GM19463 (cell line): ENCODE measurements around the gene PSMD8.
"Not testable (repeated sequence)": the region's sequence is repeated elsewhere in the genome, so short reads cannot be mapped to it uniquely, and the experiment has no call there.

Experiments
- ATAC-seq: cut with Tn5 transposase; IDR thresholded peaks from one replicate; pipeline ENCODE4 v1.9.1; 2021; ENCODE audit warnings: mild to moderate bottlenecking, moderate library complexity; ENCODE audit not compliant: unreplicated experiment

Gene PSMD8

GRCh38 chr19:38361633-38362075, 12.7 kb upstream of the PSMD8 start:
- ATAC-seq, result peak; percentile 66

- peak; percentile 35 for ATAC-seq
Measured at GRCh38 chr19:38362076-38362945, 12.1 kb upstream of the PSMD8 start.

GRCh38 chr19:38362946-38363688, 11.3 kb upstream of the PSMD8 start:
- not testable (repeated sequence) for ATAC-seq

- ATAC-seq, result no peak
Measured at GRCh38 chr19:38367041-38367440, 7.3 kb upstream of the PSMD8 start.

GRCh38 chr19:38369584-38369983, 4.8 kb upstream of the PSMD8 start:
- no peak for ATAC-seq

GRCh38 chr19:38370299-38370698, 4.1 kb upstream of the PSMD8 start:
- ATAC-seq, result no peak

GRCh38 chr19:38371081-38371480, 3.3 kb upstream of the PSMD8 start:
- ATAC-seq, result no peak

GRCh38 chr19:38373907-38374331, 452 bp upstream of the PSMD8 start:
- no peak for ATAC-seq

- no peak for ATAC-seq
Measured at GRCh38 chr19:38375098-38375493, 725 bp downstream of the PSMD8 start.

GRCh38 chr19:38375748-38376147, 1.4 kb downstream of the PSMD8 start:
- no peak for ATAC-seq

GRCh38 chr19:38376576-38376975, 2.2 kb downstream of the PSMD8 start:
- no peak for ATAC-seq

GRCh38 chr19:38377052-38377451, 2.7 kb downstream of the PSMD8 start:
- no peak for ATAC-seq

GRCh38 chr19:38378866-38379265, 4.5 kb downstream of the PSMD8 start:
- no peak for ATAC-seq

GRCh38 chr19:38381138-38381537, 6.8 kb downstream of the PSMD8 start:
- no peak for ATAC-seq

GRCh38 chr19:38383184-38383583, 8.8 kb downstream of the PSMD8 start:
- ATAC-seq, result no peak

GRCh38 chr19:38383743-38384142, 9.4 kb downstream of the PSMD8 start:
- no peak for ATAC-seq

- ATAC-seq, result no peak
Measured at GRCh38 chr19:38384209-38385027, 10.0 kb downstream of the PSMD8 start.

GRCh38 chr19:38385057-38385803, 10.9 kb downstream of the PSMD8 start:
- no peak for ATAC-seq

GRCh38 chr19:38385804-38386257, 11.5 kb downstream of the PSMD8 start:
- ATAC-seq, result no peak

GRCh38 chr19:38386300-38386970, 12.1 kb downstream of the PSMD8 start:
- ATAC-seq, result no peak
